HG03432 (cell line): Measurements from ENCODE around the gene CNIH3.

ENCODE experiments used
- ATAC-seq: cut with Tn5 transposase; IDR thresholded peaks from one replicate; pipeline ENCODE4 v1.9.1; 2021; ENCODE audit warnings: mild to moderate bottlenecking, moderate library complexity; ENCODE audit not compliant: unreplicated experiment

The CNIH3 gene

GRCh38 chr1:224767676-224768075 lies 151.6 kb downstream of the CNIH3 start:
- ATAC-seq: no peak

- ATAC-seq: no peak
These were observed 152.9 kb downstream of the CNIH3 start for GRCh38 chr1:224768971-224769370.

- ATAC-seq: no peak
These were observed 153.6 kb downstream of the CNIH3 start for GRCh38 chr1:224769452-224770335.

DNA sequence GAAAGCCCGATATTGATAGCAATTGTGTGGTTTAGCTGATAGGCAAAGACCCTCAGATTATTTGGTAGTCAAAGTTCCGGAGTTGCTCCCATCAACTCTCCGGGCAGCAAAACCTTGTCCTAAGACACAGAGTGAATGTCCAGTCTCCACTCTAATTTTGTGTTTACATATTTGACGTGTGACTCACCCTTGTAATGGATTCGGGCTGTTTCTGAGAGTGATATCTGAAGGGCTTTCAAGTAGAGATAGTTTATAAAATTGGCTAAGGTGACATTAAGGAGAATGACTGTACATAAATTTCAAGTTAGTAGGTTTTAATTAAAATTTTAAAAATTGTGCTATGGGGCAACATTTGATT lies 154.2 kb downstream of the CNIH3 start:
- ATAC-seq: no peak

DNA sequence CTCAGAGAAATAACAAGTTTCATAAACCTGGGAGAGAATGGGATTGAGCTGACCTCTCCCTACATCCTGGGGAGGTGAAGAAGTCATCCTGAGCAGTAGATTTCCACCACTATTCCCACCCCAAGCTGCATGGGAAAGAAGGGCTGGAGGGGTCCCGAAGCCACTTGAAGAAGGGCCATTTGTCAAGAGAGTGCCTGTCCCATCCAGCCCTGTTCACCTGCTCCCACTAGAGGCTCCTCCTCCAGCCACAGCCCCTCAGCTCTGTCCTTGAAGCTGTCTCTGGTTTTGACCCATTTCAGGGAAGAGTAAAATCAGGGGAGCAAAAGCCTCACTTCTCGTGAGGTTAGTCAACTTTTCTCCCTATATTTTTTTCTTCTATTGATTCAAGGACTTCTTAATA lies 157.5 kb downstream of the CNIH3 start:
- ATAC-seq: no peak

DNA sequence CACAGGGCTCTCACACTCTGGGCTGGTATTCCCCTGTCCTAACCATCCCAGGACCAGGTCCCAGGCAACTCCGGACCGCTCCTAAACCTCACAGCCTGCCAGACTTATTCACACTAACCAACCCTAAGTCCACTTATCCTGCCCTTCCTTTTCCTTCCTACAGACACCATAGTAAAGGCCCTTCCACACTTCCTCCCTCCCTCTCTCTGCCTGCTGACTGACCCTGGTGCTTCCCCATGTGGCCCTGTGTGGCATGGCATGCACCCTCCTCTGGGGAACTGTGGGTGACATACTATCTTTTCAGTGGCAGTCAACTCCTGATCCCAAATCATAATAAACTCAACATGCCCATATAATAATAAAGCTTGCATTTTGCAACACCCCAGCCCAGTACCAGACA lies 158.3 kb downstream of the CNIH3 start:
- ATAC-seq: peak; percentile 71

DNA sequence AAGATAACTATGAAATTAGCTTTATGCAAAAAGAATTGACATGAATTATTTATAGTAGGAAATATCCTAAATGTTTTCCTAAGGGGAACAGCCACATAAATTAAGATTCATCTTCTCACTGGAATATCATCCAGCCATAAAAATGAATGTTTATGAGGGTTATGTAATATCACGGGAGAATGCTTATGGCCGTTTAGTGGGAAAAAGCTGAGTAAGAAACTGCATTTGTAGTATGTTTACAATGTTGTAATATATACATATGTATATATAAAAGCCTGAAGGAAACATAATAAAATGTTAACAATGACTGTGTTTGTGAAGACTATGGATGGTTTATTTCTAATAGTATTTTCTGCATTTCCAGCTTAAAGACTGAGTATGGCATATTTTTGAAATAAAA lies 161.1 kb downstream of the CNIH3 start:
- ATAC-seq: no peak

GRCh38 chr1:224779536-224779935 lies 163.4 kb downstream of the CNIH3 start:
- ATAC-seq: no peak

DNA sequence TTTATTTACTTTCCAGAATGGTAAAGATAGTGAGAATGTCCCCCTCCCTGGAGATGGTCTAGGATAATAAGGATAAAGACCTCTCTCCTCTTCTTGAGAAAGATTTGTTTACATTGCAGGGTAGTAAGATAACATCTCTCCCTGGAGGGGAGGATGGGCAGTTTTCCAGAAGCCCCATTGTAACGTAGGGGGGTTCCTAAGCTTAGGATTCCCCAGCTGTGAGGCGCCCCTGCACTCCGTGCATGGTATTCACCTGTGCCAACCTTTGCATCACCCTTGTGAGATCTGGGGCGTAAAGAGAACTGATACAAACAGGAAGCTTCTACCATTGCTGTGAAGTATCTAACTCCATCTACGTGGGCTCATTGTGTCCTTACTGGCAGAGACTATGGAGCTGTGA lies 164.6 kb downstream of the CNIH3 start:
- ATAC-seq: no peak

DNA sequence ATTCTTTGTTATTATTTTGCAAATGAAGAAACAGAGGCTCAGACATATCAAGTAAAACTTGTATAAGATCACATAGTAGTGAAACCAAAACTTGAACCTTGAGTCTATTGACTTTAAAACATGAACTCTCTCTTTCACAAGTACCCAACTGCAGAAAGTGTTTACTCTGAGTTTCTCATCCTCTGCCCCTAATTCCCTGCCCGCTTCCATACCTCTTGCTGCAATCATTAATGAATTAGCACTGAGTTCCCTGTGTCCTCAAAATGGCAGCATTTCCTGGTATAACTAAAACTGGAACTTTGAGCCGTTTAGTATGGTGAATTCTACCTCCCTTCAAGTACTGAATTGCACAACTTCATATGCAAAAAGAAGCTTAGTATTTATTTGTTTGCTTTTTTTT lies 165.7 kb downstream of the CNIH3 start:
- peak; percentile 57 for ATAC-seq

- no peak for ATAC-seq
These were observed 166.3 kb downstream of the CNIH3 start for GRCh38 chr1:224782281-224783000.

DNA sequence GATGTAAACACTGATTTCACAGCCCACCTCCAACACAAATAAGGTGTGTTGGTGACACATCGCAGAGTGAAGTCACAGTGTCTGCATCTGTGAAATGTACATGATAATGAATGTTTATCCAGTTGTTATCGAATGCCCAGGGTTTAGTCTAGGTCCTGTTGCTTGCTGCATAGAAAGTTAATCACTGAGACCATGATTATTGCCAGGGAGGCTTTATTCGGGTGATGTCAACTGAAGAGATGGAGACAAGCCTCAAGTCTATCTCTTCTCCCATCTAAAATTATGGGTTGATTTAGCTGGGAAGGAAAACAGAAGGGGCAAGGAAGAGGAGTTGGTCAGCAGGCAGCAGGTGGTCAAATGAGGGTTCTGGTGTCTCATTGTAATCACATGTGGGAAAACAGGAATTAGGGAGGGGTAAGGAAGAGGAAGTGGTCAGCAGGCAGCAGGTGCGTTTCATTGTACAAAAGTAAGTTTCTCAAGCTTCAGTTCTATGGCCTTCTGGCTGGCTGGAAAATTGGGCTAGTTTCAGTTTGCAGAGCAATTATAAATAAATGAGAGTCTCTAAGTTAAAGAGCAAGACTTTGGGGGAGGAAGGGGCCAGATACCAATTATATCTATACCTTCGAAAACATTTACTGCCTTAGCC lies 167.0 kb downstream of the CNIH3 start:
- peak; percentile 82 for ATAC-seq

- ATAC-seq: no peak
These were observed 168.3 kb downstream of the CNIH3 start for GRCh38 chr1:224784265-224785039.

DNA sequence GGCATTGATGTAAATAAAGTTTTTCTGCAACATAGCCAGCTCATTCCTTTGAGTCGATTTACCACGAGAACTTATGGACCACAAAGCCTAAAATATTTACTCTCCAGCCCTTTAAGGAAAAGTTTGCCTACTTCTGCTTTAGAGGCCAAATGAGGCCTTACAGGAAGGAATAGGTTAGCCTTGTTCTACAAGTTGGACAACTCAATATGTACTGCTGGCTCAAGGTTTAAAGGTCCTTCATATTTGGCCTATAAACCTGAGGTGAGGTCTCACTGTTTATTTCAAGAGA lies 168.9 kb downstream of the CNIH3 start:
- no peak for ATAC-seq

DNA sequence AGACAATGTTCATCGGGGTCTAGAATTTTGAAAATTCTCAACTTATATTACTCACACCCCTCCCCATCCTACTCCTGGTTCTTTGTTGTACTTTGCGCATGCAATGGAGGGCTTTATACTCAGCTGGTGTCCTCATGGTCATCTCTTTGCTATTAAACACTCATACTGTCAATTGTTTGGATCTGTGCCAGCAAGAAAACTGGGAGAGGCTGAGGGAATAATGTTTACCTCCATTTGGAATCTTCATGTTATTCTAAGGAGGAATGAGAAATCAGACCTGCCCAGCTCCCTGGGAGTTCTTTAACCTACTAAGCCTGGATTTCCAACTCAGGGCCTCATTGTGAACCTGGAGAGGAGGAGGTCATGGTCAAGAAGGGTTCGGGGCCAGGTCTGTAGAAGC lies 169.5 kb downstream of the CNIH3 start:
- no peak for ATAC-seq

- ATAC-seq: no peak
These were observed 170.6 kb downstream of the CNIH3 start for GRCh38 chr1:224786533-224787250.

DNA sequence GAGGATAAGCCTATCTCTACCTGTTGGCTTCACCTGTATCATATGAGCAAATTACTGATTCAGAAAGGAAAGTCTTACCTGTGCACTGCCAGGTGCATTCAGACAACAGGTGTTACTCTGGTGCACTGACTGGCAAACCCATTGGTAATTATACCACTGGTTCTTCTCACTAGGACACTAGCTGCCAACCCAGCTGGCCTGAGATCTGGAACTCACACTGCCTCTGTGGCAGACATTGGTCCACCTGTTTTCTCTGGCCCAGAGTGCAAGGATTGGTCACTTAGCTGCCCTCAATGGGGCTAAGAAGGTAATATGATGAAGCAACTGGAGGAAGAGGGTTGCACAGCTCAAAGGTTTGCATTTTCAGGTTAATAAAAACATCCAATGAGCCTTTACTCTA lies 173.2 kb downstream of the CNIH3 start:
- ATAC-seq: no peak
